DMS53 (cell line): ENCODE measurements around the gene OPN1MW2.
"Not testable (repeated sequence)": the region's sequence is repeated elsewhere in the genome, so short reads cannot be mapped to it uniquely, and the experiment has no call there.

ENCODE experiments used
- DNase-seq: peaks from one replicate; lab custom pipeline; 2025; lab: John Stamatoyannopoulos, UW

Gene OPN1MW2

DNA sequence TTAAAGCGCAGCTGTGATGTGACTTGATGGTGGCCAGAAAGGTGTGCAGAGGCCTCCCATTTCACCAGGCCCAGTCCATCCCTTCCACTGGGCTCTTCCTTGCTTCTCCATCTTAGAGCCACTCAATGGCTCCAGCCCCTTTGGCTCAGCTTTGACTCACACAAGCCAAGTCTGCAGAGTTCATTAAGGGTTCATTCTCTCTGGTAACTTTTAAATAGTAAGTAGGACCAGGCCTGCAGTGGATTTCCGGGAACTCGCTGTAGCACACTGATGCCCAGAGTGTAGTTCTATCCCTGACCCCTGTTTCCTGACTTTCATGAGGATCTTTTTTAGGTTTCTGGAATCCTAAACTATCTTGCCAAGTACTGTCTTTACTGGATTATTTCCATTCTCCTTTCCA lies 49.7 kb downstream of the OPN1MW2 start:
- DNase-seq = not testable (repeated sequence)
